ENCODE data around the gene TUBB3.
"Not testable (repeated sequence)": the region's sequence is repeated elsewhere in the genome, so short reads cannot be mapped to it uniquely, and the experiment has no call there.

The TUBB3 gene

DNA sequence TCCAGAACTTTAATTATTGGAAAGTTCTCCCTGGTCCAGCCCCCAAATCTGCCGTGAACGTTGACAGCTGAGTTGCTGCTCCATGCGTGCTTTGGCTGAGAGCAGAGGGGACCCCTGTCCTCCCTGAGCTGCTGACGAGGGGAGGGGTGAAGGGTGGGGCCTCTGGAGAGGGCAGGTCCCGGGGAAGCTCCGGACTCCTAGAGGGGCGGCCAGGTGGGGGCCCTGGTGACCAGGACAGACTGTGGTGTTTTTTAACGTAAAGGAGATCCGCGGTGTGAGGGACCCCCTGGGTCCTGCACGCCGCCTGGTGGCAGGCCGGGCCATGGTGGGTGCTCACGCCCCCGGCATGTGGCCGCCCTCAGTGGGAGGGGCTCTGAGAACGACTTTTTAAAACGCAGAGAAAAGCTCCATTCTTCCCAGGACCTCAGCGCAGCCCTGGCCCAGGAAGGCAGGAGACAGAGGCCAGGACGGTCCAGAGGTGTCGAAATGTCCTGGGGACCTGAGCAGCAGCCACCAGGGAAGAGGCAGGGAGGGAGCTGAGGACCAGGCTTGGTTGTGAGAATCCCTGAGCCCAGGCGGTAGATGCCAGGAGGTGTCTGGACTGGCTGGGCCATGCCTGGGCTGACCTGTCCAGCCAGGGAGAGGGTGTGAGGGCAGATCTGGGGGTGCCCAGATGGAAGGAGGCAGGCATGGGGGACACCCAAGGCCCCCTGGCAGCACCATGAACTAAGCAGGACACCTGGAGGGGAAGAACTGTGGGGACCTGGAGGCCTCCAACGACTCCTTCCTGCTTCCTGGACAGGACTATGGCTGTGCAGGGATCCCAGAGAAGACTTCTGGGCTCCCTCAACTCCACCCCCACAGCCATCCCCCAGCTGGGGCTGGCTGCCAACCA, 4.4 kb upstream of the TUBB3 start, which contains the start of gene MC1R:
MC1R (plus strand) TSS at position 410 of the 895 bp plus-strand sequence; CDS start at position 807, 397 bp downstream.
- DNase-seq (ENCODE audit: low read depth in 3 of 3): no peak

DNA sequence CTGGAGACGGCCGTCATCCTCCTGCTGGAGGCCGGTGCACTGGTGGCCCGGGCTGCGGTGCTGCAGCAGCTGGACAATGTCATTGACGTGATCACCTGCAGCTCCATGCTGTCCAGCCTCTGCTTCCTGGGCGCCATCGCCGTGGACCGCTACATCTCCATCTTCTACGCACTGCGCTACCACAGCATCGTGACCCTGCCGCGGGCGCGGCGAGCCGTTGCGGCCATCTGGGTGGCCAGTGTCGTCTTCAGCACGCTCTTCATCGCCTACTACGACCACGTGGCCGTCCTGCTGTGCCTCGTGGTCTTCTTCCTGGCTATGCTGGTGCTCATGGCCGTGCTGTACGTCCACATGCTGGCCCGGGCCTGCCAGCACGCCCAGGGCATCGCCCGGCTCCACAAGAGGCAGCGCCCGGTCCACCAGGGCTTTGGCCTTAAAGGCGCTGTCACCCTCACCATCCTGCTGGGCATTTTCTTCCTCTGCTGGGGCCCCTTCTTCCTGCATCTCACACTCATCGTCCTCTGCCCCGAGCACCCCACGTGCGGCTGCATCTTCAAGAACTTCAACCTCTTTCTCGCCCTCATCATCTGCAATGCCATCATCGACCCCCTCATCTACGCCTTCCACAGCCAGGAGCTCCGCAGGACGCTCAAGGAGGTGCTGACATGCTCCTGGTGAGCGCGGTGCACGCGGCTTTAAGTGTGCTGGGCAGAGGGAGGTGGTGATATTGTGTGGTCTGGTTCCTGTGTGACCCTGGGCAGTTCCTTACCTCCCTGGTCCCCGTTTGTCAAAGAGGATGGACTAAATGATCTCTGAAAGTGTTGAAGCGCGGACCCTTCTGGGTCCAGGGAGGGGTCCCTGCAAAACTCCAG, 3.4 kb upstream of the TUBB3 start:
- DNase-seq (ENCODE audit: low read depth in 3 of 3): no peak

DNA sequence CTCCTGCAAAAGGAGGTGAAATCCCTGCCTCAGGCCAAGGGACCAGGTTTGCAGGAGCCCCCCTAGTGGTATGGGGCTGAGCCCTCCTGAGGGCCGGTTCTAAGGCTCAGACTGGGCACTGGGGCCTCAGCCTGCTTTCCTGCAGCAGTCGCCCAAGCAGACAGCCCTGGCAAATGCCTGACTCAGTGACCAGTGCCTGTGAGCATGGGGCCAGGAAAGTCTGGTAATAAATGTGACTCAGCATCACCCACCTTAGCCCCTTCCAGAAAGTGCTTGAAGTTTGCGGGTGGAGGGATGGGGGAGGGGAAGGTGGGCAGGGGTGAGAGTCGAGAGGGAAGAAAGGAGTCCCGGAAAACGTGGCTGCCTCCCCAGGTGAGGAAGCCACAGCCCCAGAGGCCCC, 2.4 kb upstream of the TUBB3 start:
- DNase-seq (ENCODE audit: low read depth in 3 of 3): no peak

DNA sequence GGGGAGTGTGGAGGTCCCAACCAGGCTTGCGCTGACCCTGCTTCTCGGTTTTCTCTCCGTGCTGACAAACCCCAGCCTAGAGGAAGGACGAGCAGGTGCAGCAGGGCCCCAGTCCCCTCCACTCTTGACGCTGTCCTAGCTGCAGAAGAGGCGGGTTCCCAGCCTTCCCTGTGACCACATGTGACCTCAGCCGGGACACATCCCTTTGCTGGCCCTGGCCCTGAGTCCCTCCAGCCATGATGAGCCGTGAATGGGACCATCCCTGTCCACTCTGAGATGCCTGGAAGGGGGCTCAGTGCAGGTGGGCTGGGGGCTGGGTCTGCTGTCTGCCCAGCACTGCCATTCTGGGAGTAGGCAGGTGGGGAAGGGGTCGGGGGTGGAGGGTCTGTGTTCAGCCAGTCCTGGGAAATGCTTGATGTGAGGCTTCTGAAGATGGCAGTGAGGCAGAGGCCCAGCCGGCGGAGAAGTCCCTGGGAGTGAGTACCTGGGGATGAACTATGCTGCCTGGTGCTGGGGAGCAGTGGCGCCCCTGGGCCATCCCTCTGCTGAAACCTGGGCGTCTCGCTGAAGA, 1.9 kb upstream of the TUBB3 start:
- no peak for DNase-seq (ENCODE audit: low read depth in 3 of 3)

DNA sequence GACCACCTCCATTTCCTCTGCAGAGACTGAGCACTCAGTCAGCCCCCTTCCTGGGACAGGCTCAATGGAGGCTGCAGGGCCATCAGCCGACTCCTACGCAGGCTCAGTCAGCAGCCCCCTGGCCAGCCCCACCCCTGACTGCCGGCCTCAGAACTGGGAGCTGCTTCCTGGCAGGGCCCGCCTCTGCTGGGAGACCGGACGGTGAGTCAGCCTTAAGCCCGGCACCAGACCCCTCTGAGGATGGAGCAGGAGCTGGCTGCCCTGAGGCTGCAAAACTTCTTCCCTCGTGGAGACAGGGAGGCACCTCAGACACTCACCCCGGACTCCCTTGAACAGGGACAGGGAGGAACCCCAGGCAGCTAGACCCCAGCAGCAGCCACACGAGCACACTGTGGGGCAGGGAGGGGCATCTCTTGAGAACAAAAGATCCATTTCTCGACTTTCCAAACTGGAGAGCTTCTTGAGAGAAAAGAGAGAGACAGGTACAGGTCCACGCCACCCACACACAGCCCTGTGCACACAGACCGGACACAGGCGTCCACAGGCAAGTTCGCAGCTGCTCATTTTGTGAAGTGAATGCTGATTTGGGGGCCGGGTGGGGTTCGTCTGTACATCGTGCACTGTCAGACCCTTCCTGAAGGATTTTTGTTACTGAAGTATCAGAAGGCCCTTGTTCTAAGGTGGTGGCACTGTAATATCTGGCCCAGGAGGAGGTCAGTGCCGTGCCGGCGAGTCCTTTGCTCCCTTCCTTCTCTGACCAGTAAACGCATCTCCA, 1.3 kb upstream of the TUBB3 start:
- no peak for DNase-seq (ENCODE audit: low read depth in 3 of 3)

DNA sequence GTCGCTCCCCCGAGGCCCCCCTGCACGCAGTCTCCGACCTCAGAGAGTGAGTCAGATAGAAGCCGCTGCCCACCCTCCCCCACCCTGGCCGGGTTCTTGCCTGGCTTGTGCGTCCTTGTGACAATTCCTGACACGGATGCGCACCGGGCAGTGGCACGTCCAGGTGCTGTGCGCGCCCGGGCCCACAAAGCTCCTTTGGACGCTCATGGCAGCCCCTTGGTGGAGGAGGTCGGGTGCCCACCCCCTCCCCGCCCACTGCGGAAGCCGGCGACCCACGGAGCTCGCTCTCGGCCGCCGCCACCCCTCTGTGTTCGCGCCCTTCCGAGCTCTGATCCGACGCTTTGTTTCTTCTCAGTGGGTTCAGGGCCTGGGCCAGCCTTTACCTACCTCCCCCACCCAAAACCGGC, 662 bp upstream of the TUBB3 start:
- DNase-seq (ENCODE audit: low read depth in 3 of 3): no peak

DNA sequence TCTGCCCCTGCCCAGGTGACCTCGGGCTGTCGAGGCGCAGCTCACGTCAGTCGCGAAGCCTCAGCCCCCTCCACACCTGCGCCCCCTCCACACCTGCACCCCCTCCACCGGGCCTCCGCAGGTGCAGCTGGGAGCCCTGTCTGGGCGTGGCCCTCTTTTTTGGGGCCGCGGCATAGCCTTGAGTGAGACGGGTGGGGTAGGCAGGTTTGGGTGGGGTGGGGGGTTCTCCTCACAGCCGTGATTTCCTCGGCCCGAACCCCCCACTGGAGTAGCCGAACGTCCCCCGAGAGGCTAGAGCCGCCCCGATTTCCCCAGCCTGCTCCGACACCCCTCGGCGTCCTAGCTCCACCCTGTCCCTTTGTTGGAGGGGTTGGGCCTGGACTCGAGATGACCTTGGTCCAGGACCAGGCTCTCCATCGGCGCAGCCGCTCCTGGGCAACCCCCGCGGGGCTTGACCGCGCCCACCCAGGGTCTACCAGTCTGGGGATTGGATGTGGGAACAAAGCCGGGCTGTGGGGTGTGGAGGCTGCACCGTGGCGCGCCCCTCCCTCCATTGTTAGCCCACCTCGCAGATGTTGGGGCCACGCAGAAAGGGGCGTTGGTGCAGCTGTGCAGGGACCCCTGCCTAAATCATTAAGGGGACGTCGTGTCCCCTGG, 626 bp downstream of the TUBB3 start:
- no peak for DNase-seq (ENCODE audit: low read depth in 3 of 3)

DNA sequence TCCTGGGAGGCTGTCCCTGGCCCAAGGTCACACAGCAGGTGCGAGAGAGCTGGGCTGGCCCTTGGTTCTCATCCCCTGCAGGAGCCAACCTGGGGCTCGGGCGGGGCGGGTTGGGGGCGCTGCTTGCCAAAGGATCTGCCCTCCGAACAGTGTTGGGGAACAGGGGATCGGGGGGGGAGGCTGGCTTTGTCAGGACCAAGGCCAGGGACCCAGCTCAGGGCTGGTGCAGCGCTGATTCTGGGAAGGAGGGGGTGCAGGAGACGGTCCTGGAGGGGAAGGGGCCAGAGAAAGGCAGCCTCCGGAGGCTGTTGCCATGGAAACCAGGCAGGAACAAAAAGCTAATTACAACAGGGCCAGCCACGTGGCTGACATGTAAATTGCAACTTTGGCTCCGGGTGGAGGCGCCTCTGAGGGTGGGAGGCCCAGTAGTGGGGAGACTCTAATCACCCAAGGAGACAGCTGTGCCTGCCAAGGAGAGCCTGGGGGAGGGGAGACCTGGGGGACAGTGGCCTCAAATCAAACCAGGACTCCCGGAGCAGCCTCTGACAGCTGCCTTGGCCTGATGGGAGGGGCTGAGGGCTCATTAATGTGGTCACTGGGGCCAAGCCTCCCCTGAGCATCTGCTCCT, 1.3 kb downstream of the TUBB3 start:
- DNase-seq (ENCODE audit: low read depth in 3 of 3): no peak

DNA sequence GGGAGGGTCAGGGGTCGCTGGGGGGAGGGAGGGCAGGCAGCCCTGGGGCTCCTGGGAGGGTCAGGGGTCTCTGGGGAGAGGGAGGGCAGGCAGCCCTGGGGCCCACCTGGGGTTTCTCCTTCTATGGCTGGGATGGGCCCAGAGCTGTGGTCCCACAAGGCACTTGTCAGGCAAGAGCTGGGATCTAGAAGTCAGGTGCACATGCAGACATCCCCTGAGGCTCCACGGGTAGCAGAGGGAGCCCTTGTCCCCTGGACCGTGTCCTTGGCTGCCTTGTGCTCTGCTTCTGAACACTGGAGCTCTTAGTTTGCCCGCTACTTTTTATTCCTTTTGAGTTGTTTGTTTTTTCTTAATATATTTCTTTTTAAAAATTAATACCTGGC, 1.8 kb downstream of the TUBB3 start:
- DNase-seq (ENCODE audit: low read depth in 3 of 3): no peak

DNA sequence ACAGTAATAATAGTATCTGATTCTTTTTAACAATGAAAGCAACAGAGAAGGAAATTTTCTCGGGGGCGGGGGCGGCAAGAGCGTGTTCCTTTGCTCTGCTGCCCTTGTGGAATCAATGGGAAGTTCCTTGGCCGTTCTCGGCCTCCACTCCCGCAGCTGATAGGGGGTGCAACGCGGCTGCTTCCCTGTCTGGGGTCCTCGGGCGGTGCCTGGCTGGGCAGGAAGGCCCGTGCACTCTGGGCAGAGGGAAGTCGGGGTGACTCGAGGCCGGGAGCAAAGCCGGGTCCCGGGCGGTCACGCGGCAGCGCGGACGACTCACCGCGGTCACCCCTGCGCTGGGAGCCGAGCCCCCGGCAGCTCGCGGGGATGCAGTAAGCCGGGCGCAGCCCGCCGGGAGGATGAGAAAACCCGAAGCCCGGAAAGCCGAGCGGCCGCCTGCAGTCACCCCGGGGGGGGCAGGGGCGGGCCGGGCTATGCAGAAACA, 2.5 kb downstream of the TUBB3 start:
- DNase-seq (ENCODE audit: low read depth in 3 of 3): no peak

DNA sequence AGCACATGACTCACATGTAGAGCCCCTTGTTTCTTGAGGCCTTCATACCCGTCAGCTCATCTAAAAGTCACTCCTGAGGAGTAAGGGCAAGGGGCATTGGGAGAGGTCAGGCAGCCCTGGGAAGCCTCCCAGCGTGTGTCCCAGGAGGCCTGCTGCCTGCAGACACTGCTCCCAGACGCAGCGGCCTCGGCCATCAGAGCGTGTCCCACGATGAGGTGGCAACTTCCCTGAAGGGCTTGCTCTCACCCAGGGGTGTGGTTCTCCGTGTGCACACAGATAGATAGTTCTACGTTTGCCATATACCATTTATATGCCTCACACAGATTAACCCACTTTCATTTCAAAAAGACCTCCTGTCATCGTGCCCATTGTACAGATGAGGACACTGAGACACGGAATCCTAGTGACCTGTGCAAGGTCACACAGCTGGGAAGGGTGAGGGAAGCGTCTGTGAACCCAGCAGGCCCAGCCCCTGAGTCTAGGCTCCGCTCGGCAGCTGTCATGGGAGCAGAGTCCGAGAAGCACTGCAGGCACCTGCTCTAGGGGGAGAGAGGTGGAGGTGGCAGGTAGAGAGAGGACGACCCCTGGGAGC, 8.3 kb downstream of the TUBB3 start:
- DNase-seq (ENCODE audit: low read depth in 3 of 3): no peak

DNA sequence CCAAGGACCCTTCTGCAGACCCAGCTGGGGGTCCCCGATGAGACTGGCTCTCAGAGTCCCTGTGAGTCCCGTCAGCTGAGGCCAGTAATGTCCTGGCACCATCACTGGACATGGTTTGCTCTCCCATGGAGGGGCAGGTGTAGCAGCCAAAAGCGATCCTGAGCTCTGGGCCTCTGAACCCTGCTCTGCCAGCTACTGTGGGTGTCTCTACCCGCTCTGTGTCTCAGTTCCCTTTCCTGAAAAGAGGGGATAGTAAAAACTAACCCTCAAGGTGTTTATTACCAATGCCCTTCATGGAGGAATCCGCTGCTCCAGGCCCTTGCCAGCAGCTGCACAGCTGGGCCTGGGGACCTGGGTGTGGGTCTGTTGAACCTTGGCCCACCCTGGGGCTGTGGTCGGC, 8.8 kb downstream of the TUBB3 start:
- DNase-seq (ENCODE audit: low read depth in 3 of 3): no peak

DNA sequence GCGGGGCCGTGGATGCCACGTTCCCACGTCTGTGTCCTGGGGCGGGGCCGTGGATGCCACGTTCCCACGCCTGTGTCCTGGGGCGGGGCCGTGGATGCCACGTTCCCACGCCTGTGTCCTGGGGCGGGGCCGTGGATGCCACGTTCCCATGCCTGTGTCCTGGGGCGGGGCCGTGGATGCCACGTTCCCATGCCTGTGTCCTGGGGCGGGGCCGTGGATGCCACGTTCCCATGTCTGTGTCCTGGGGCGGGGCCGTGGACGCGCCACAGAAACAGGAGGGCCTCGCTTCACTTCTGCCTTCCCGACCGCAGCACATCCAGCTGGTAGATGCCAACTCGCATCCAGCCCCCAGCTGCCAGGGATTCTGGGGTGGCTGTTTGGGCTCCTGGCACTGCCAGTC, 10.9 kb downstream of the TUBB3 start:
- DNase-seq (ENCODE audit: low read depth in 3 of 3): not testable (repeated sequence)

DNA sequence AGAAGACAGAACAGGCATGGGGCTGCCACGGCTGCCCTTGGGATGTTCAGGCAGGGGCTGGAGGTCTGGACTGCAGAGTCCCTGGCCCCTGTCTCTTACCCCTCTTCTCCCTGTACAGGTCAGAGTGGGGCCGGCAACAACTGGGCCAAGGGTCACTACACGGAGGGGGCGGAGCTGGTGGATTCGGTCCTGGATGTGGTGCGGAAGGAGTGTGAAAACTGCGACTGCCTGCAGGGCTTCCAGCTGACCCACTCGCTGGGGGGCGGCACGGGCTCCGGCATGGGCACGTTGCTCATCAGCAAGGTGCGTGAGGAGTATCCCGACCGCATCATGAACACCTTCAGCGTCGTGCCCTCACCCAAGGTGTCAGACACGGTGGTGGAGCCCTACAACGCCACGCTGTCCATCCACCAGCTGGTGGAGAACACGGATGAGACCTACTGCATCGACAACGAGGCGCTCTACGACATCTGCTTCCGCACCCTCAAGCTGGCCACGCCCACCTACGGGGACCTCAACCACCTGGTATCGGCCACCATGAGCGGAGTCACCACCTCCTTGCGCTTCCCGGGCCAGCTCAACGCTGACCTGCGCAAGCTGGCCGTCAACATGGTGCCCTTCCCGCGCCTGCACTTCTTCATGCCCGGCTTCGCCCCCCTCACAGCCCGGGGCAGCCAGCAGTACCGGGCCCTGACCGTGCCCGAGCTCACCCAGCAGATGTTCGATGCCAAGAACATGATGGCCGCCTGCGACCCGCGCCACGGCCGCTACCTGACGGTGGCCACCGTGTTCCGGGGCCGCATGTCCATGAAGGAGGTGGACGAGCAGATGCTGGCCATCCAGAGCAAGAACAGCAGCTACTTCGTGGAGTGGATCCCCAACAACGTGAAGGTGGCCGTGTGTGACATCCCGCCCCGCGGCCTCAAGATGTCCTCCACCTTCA, 11.7 kb downstream of the TUBB3 start:
- no peak for DNase-seq (ENCODE audit: low read depth in 3 of 3)

DNA sequence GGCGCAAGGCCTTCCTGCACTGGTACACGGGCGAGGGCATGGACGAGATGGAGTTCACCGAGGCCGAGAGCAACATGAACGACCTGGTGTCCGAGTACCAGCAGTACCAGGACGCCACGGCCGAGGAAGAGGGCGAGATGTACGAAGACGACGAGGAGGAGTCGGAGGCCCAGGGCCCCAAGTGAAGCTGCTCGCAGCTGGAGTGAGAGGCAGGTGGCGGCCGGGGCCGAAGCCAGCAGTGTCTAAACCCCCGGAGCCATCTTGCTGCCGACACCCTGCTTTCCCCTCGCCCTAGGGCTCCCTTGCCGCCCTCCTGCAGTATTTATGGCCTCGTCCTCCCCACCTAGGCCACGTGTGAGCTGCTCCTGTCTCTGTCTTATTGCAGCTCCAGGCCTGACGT, 12.5 kb downstream of the TUBB3 start:
- not testable (repeated sequence) for DNase-seq (ENCODE audit: low read depth in 3 of 3)

DNA sequence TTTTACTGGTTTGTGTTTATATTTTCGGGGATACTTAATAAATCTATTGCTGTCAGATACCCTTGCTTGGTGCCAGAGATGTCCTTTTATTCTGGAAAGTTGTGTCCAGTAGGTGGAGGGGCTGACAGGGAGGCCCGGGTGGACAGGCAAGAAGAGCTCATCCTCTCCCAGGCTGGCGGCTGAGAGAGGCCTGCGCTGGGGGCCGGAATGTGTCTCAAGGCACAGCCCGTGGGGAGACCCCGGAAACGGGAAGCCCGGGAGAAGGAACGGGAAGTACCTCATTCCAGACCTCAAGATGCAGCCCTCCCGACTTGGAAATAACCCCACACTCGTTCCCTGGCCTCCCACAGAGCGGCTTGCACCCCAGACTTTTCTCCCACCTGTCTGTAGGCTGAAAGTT, 12.9 kb downstream of the TUBB3 start:
- no peak for DNase-seq (ENCODE audit: low read depth in 3 of 3)

DNA sequence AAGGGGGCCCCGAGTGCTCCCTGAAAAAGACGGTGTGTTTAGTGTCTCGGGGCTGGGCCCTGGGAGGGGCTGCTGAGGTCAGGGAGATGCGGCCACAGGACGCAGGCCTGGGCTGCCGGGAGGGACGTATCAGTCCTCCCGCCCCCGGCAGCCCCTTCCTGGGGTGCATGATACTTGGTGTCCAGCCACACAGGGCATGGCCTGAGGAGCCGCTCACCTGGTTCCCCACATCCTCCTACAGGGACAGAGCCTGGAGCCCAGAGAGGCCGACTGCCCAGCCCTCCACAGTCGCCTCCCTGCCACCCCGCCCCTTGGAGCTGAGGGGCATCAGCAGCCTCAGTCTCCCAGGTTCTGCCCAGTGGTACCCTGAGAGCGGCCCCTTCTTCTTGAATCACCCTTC, 13.4 kb downstream of the TUBB3 start:
- no peak for DNase-seq (ENCODE audit: low read depth in 3 of 3)

DNA sequence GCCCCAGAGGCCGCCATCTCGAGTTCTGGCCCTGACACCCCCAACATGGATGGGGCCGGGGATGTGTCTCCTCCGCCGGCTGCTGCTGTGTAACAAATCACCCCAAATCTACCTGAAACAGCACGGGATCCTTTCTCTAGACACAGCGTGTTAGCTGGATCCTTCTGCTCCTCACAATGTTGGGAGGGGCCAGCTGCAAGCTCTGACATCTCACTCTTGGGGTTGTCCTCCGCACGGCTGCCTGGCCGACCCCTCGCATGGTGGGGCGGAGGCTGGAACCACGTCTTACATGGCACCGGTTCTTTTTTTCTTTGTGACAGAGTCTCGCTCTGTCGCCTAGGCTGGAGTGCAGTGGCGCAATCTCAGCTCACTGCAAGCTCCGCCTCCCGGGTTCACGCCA, 13.8 kb downstream of the TUBB3 start:
- DNase-seq (ENCODE audit: low read depth in 3 of 3): no peak

Data from stimulated activated CD4-positive, alpha-beta T cell treated with anti-CD3 and anti-CD28 coated beads, TNF-alpha, amount 100 ng/mL, for 4 hours (primary cell).